GM23338 (cell line): ENCODE measurements around the gene SCN3A. TPM values are rescaled to one million over a fixed set of nuclear protein-coding genes. Genes with fewer than 3 reads are reported as not detected.

Experiments
- ATAC-seq: fragments of 200-7000 bp; cut with Tn5 transposase; 3 replicates; pipeline ENCODE4 v1.9.1; 2020
- DNase-seq: peaks from one replicate; pipeline ENCODE4 v3.0.0-alpha.2; 2015; ENCODE audit warnings: low spot score
- H2AFZ ChIP-seq: fragments of 200-600 bp; sonication (generic); 2 replicates; pipeline ENCODE4 v1.8.0; 2016; ENCODE audit warnings: antibody characterized with exemption, mild to moderate bottlenecking, moderate library complexity
- H3F3A ChIP-seq: fragments of 200-600 bp; sonication (generic); replicated peaks from 2 replicates; pipeline ENCODE4 v1.8.0; 2017; ENCODE audit warnings: antibody characterized with exemption, mixed run types, low read depth
- H3K27ac ChIP-seq: fragments of 200-600 bp; sonication (generic); 2 replicates; pipeline ENCODE4 v1.6.1; 2016; ENCODE audit warnings: low read depth
- H3K27me3 ChIP-seq: fragments of 200-600 bp; sonication (generic); 2 replicates; pipeline ENCODE4 v1.8.0; 2016; ENCODE audit warnings: mild to moderate bottlenecking, mixed run types, moderate library complexity; ENCODE audit not compliant: insufficient read depth
- H3K36me3 ChIP-seq: fragments of 200-600 bp; sonication (generic); 2 replicates; pipeline ENCODE4 v1.8.0; 2016; ENCODE audit warnings: mild to moderate bottlenecking; ENCODE audit not compliant: insufficient read depth
- H3K4me1 ChIP-seq: fragments of 200-600 bp; sonication (generic); 2 replicates; pipeline ENCODE4 v1.8.0; 2016; ENCODE audit warnings: mild to moderate bottlenecking, moderate library complexity; ENCODE audit not compliant: insufficient read depth
- H3K4me2 ChIP-seq: fragments of 200-600 bp; sonication (generic); 2 replicates; pipeline ENCODE4 v1.7.1; 2017; ENCODE audit warnings: mixed run types
- H3K4me3 ChIP-seq: fragments of 200-600 bp; sonication (generic); 2 replicates; pipeline ENCODE4 v1.6.1; 2016; ENCODE audit warnings: mixed run types
- H3K79me2 ChIP-seq: fragments of 200-600 bp; sonication (generic); replicated peaks from 2 replicates; pipeline ENCODE4 v1.8.0; 2017; ENCODE audit warnings: mild to moderate bottlenecking; ENCODE audit not compliant: insufficient read depth
- H3K9me2 ChIP-seq: fragments of 200-600 bp; sonication (generic); 2 replicates; pipeline ENCODE4 v1.8.0; 2017; ENCODE audit not compliant: insufficient read depth
- H4K20me1 ChIP-seq: fragments of 200-600 bp; sonication (generic); replicated peaks from 2 replicates; pipeline ENCODE4 v1.8.0; 2017; ENCODE audit warnings: mild to moderate bottlenecking; ENCODE audit not compliant: insufficient read depth
- H3K27ac Mint-ChIP-seq: 2 replicates; pipeline ENCODE4 v1.8.0; 2020; ENCODE audit warnings: inconsistent platforms, mild to moderate bottlenecking, moderate library complexity, mixed read lengths
- H3K27me3 Mint-ChIP-seq: 3 replicates; pipeline ENCODE4 v1.8.0; 2022; ENCODE audit warnings: low read depth, mild to moderate bottlenecking, moderate library complexity, mixed read lengths, inconsistent platforms; ENCODE audit not compliant: insufficient read depth, poor library complexity
- H3K36me3 Mint-ChIP-seq: 3 replicates; pipeline ENCODE4 v1.8.0; 2021; ENCODE audit warnings: low read depth, mild to moderate bottlenecking, inconsistent platforms, moderate library complexity, mixed read lengths
- H3K4me1 Mint-ChIP-seq: 3 replicates; pipeline ENCODE4 v1.8.0; 2020; ENCODE audit warnings: mild to moderate bottlenecking, inconsistent platforms, mixed read lengths
- H3K4me3 Mint-ChIP-seq: 3 replicates; pipeline ENCODE4 v1.8.0; 2021; ENCODE audit warnings: moderate library complexity, mild to moderate bottlenecking, inconsistent platforms, mixed read lengths
- H3K9me3 Mint-ChIP-seq: 3 replicates; pipeline ENCODE4 v1.8.0; 2020; ENCODE audit warnings: moderate library complexity, mild to moderate bottlenecking, inconsistent platforms, mixed read lengths
- CREB1 ChIP-seq: fragments of 250-450 bp; sonication (Bioruptor Pico); IDR thresholded peaks from 2 replicates; pipeline ENCODE4 v1.5.0; 2020; ENCODE audit warnings: low read depth, mild to moderate bottlenecking, moderate library complexity
- CTCF ChIP-seq, 2 experiments: fragments of 200-600 bp in 1 of 2; sonication (generic) in 1 of 2; conservative IDR thresholded peaks; 2 replicates each; pipeline versions ENCODE4 v1.5.1 to v1.6.1; 2016 to 2017; ENCODE audit warnings: antibody characterized with exemption in 2 of 2, low read depth in 2 of 2, mild to moderate bottlenecking in 2 of 2, moderate library complexity in 1 of 2
- ETS1 ChIP-seq: IDR thresholded peaks from 2 replicates; pipeline ENCODE4 v1.6.1; 2016; ENCODE audit warnings: antibody characterized with exemption
- EZH2 ChIP-seq: fragments of 200-600 bp; sonication (generic); IDR thresholded peaks from one replicate; pipeline ENCODE4 v1.8.0; 2017; ENCODE audit warnings: antibody characterized with exemption, mild to moderate bottlenecking, low read depth; ENCODE audit not compliant: unreplicated experiment
- EZH2phosphoT487 ChIP-seq: fragments of 200-600 bp; sonication (generic); IDR thresholded peaks from one replicate; pipeline ENCODE4 v1.8.1; 2018; ENCODE audit warnings: antibody characterized with exemption; ENCODE audit not compliant: unreplicated experiment
- JUNB ChIP-seq: IDR thresholded peaks from one replicate; pipeline ENCODE4 v1.6.1; 2016; ENCODE audit warnings: antibody characterized with exemption; ENCODE audit not compliant: unreplicated experiment
- NANOG ChIP-seq: IDR thresholded peaks from 2 replicates; pipeline ENCODE4 v1.6.1; 2016; ENCODE audit warnings: antibody characterized with exemption, borderline replicate concordance
- POLR2AphosphoS5 ChIP-seq: IDR thresholded peaks from 2 replicates; pipeline ENCODE4 v1.6.1; 2016; ENCODE audit warnings: antibody characterized with exemption, low read depth
- STAT1 ChIP-seq: IDR thresholded peaks from one replicate; pipeline ENCODE4 v1.6.1; 2016; ENCODE audit warnings: antibody characterized with exemption; ENCODE audit not compliant: unreplicated experiment
- ZNF114 ChIP-seq: fragments of 250-450 bp; sonication (Bioruptor Pico); IDR thresholded peaks from 2 replicates; pipeline ENCODE4 v1.5.0; 2020; ENCODE audit warnings: mild to moderate bottlenecking, moderate library complexity
- ZNF331 ChIP-seq: fragments of 250-450 bp; sonication (Bioruptor Pico); IDR thresholded peaks from 2 replicates; pipeline ENCODE4 v1.5.0; 2020; ENCODE audit warnings: low read depth, mild to moderate bottlenecking, moderate library complexity
- ZNF462 ChIP-seq: fragments of 250-450 bp; sonication (Bioruptor Pico); IDR thresholded peaks from 2 replicates; pipeline ENCODE4 v1.5.0; 2020; ENCODE audit warnings: mild to moderate bottlenecking, moderate library complexity
- polyA plus RNA-seq: library from polyadenylated mRNA; unstranded; fragments of >200 nt; fragmentation: Nextera tagmentation; extraction: Ambion mirVana; gene quantifications from 2 replicates; pipeline ENCODE4 v1.2.1, GENCODE V29; 2016
- total RNA-seq: library from RNA; depleted of rRNA; stranded (reverse); fragments of >200 nt; shearing (Covaris generic); gene quantifications from 2 replicates; pipeline ENCODE4 v1.2.3, GENCODE V29; 2014

The SCN3A gene
- total and polyA plus RNA-seq, 2 experiments from 2014 or later, result 0.66 TPM; not detected in 1

- no peaks in the 10 kb centered on the region for H3K36me3 Mint-ChIP-seq
These were observed 39.6 kb downstream of the SCN3A start for GRCh38 chr2:165164201-165164600.

More at GRCh38 chr2:165164201-165164600, 39.6 kb downstream of the SCN3A start:
- Mint-ChIP-seq H3K27ac (no peak overlapping the region), H3K4me3 (no peak overlapping the region), H3K4me1 (no peaks in the 10 kb centered on the region), H3K9me3 (no peaks in the 10 kb centered on the region), H3K27me3 (no peaks in the 10 kb centered on the region)
- H3K9me2 ChIP-seq, result no peaks in the 10 kb centered on the region
- ATAC-seq (no peak), DNase-seq (no peak)
- no peaks in the 10 kb centered on the region for H3K27me3 ChIP-seq
- no peaks in the 10 kb centered on the region for H3F3A ChIP-seq
- H3K79me2 ChIP-seq, result no peaks in the 10 kb centered on the region
- no peak for TF ChIP-seq EZH2phosphoT487
- TF ChIP-seq STAT1, result no peak
- no peak for TF ChIP-seq POLR2AphosphoS5
- no peak for TF ChIP-seq ZNF462 (CRISPR knock-in tag)
- TF ChIP-seq ZNF331 (CRISPR knock-in tag), result no peak
- no peak for TF ChIP-seq NANOG
- no peak for TF ChIP-seq CTCF (conservative IDR thresholded peaks at IDR 0.05; ENCODE audit: low read depth in 2 of 2)
- TF ChIP-seq ETS1, result no peak
- TF ChIP-seq CREB1, result no peak
- TF ChIP-seq EZH2, result no peak
- TF ChIP-seq JUNB, result no peak
- TF ChIP-seq ZNF114 (CRISPR knock-in tag), result no peak
- H3K27ac ChIP-seq, result no peak overlapping the region
- H2AFZ ChIP-seq, result no peak overlapping the region
- no peaks in the 10 kb centered on the region for H3K4me1 ChIP-seq
- no peaks in the 10 kb centered on the region for H4K20me1 ChIP-seq
- no peaks in the 10 kb centered on the region for H3K36me3 ChIP-seq
- no peak overlapping the region for H3K4me3 ChIP-seq
- H3K4me2 ChIP-seq, result no peak overlapping the region
